CD4-positive, CD25-positive, alpha-beta regulatory T cell (primary cell): ENCODE results near the gene TCF4. TPM values are rescaled to one million over a fixed set of nuclear protein-coding genes. Genes with fewer than 3 reads are reported as not detected.

Experiments
- ATAC-seq, 2 donors: fragments of 150-1000 bp; cut with Tn5 transposase; one replicate each; pipeline ENCODE4 v1.10.0; 2021; ENCODE audit warnings: low read depth in 2 of 2, moderate number of reproducible peaks in 2 of 2, moderate library complexity in 1 of 2
- DNase-seq, 3 donors: peaks; one replicate each; pipeline versions ENCODE4 v3.0.0 to v3.0.0-alpha.2; 2012 to 2022; ENCODE audit warnings: mixed read lengths in 1 of 3
- H3K27ac ChIP-seq: one replicate; pipeline ENCODE4 v1.7.0; 2013; ENCODE audit warnings: mild to moderate bottlenecking, low read length; ENCODE audit not compliant: insufficient read depth, poor library complexity, severe bottlenecking
- H3K27me3 ChIP-seq: one replicate; pipeline ENCODE4 v1.7.0; 2013; ENCODE audit warnings: low read length; ENCODE audit not compliant: control insufficient read depth, insufficient read depth
- H3K36me3 ChIP-seq: one replicate; pipeline ENCODE4 v1.7.0; 2013; ENCODE audit warnings: mild to moderate bottlenecking, low read length, moderate library complexity; ENCODE audit not compliant: control insufficient read depth, insufficient read depth
- H3K4me1 ChIP-seq: 2 replicates; pipeline ENCODE4 v1.7.0; 2013; ENCODE audit warnings: mild to moderate bottlenecking, low read length; ENCODE audit not compliant: insufficient read depth, control insufficient read depth, poor library complexity, severe bottlenecking
- H3K4me3 ChIP-seq: one replicate; pipeline ENCODE4 v1.7.0; 2013; ENCODE audit warnings: low read depth, mild to moderate bottlenecking, low read length, moderate library complexity
- H3K9me3 ChIP-seq, 2 experiments: 1 replicate in 1 of 2; 2 replicates in 1 of 2; pipeline ENCODE4 v1.7.0; 2013; ENCODE audit warnings: low read length in 2 of 2, mild to moderate bottlenecking in 1 of 2, moderate library complexity in 1 of 2; ENCODE audit not compliant: control insufficient read depth in 2 of 2
- H3K27ac Mint-ChIP-seq, 3 donors: one replicate each; pipeline ENCODE4 v1.8.0; 2020 to 2022; ENCODE audit warnings: mild to moderate bottlenecking in 3 of 3, mixed read lengths in 3 of 3, moderate library complexity in 2 of 3
- H3K27me3 Mint-ChIP-seq: one replicate; pipeline ENCODE4 v1.8.0; 2022; ENCODE audit warnings: mild to moderate bottlenecking, mixed read lengths
- H3K36me3 Mint-ChIP-seq: one replicate; pipeline ENCODE4 v1.8.0; 2020; ENCODE audit warnings: mixed read lengths
- H3K4me1 Mint-ChIP-seq, 4 donors: one replicate each; pipeline ENCODE4 v1.8.0; 2020 to 2022; ENCODE audit warnings: mixed read lengths in 4 of 4, mild to moderate bottlenecking in 1 of 4
- H3K4me3 Mint-ChIP-seq, 4 donors: one replicate each; pipeline ENCODE4 v1.8.0; 2020 to 2022; ENCODE audit warnings: mild to moderate bottlenecking in 4 of 4, mixed read lengths in 4 of 4, moderate library complexity in 3 of 4
- H3K9me3 Mint-ChIP-seq, 7 donors: one replicate each; pipeline ENCODE4 v1.8.0; 2020 to 2022; ENCODE audit warnings: mixed read lengths in 7 of 7, mild to moderate bottlenecking in 3 of 7, moderate library complexity in 2 of 7
- polyA plus RNA-seq, 4 donors: library from polyadenylated mRNA; unstranded; fragments of 300-500 nt; fragmentation: Illumina TruSeq; gene quantifications; one replicate each; pipeline ENCODE4 v1.2.3, GENCODE V29; 2021
- total RNA-seq: library from RNA; stranded (reverse); gene quantifications from one replicate; pipeline ENCODE4 v1.2.3, GENCODE V29; 2022

Gene TCF4
- total RNA-seq = 2.4 TPM
- 1 to 10 TPM in 1 of 4 donors, under 1 TPM in 3; 0.06 to 1.1 (median 0.75) TPM for polyA plus RNA-seq

DNA sequence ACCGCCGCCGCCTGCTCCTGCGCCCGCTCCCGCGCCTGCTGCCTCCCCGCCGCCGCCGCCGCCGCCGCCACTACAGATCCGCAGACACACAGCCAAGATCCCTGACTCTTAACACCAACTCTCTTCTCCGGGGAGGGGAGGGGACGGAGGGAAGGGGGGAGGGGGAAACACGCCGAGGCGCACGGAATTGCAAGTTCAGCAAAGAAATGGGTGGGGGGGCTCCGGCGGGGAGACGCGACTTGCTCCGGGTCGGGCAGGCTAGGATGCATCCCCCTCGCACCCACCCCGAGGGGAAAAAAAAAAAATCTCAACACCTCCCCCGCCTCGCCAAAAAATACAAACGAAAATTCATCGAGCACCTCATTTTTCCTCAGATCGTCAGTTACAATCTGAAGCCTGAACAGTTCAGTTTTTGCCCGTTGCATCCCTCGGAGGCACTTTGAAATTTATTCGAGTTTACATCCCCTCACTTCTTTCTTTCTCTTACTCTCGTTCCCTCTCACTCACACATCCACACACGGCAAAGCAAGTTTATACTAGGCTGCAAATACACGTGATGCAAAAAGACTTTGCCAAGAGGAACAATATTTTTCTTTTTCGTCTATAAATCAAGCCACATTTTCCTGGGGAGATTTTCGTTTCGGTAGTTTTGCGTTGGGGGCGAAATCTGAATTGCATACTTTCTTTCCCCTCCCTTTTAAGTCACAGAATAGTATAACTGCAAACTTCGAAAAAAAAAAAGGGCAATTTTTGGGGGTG, at the start of gene TCF4:
Gene TCF4, minus strand, starts transcription at position 82 of the 759 bp plus-strand sequence. CDS start 1,076 bp downstream, outside the sequence.
- ATAC-seq (no peak), DNase-seq (peak in 1 of 3 donors; percentile 13)
- H3K4me1 ChIP-seq = peaks cover 5% of the 10 kb centered on the region
- H3K27me3 Mint-ChIP-seq = peaks cover 48% of the 10 kb centered on the region
- peaks cover 5 to 30% (median 9%) of the 10 kb centered on the region in 4 donors for H3K4me1 Mint-ChIP-seq
- H3K4me3 ChIP-seq = peak within 1 kb of the TSS; percentile 43
- peaks cover 30% of the 10 kb centered on the region for H3K27me3 ChIP-seq
- H3K4me3 Mint-ChIP-seq = peak within 1 kb of the TSS; percentile 1 to 82 (median 76)
- peaks cover 0 to 7% (median 0%) of the 10 kb centered on the region in 7 donors for H3K9me3 Mint-ChIP-seq
- no peaks in the 10 kb centered on the region for H3K36me3 Mint-ChIP-seq
- no peaks in the 10 kb centered on the region for H3K36me3 ChIP-seq
- H3K9me3 ChIP-seq = no peaks in the 10 kb centered on the region
- H3K27ac ChIP-seq = no peak within 1 kb of the TSS
- H3K27ac Mint-ChIP-seq = peak within 1 kb of the TSS in 1 of 3 donors; percentile 89

- H3K36me3 Mint-ChIP-seq = no peaks in the 10 kb centered on the region
- no peaks in the 10 kb centered on the region for H3K4me1 ChIP-seq
- H3K27ac ChIP-seq = no peak overlapping the region
- H3K9me3 Mint-ChIP-seq = peaks cover 0 to 24% (median 8%) of the 10 kb centered on the region in 7 donors
- H3K27ac Mint-ChIP-seq = no peak overlapping the region
- no peaks in the 10 kb centered on the region for H3K4me1 Mint-ChIP-seq
- ATAC-seq (no peak), DNase-seq (no peak)
- no peak overlapping the region for H3K4me3 Mint-ChIP-seq
- H3K27me3 Mint-ChIP-seq = no peaks in the 10 kb centered on the region
- H3K27me3 ChIP-seq = no peaks in the 10 kb centered on the region
- H3K4me3 ChIP-seq = no peak overlapping the region
- no peaks in the 10 kb centered on the region for H3K9me3 ChIP-seq
- H3K36me3 ChIP-seq = no peaks in the 10 kb centered on the region
These were observed 49.2 kb upstream of the TCF4 start for GRCh38 chr18:55637204-55637603.

DNA sequence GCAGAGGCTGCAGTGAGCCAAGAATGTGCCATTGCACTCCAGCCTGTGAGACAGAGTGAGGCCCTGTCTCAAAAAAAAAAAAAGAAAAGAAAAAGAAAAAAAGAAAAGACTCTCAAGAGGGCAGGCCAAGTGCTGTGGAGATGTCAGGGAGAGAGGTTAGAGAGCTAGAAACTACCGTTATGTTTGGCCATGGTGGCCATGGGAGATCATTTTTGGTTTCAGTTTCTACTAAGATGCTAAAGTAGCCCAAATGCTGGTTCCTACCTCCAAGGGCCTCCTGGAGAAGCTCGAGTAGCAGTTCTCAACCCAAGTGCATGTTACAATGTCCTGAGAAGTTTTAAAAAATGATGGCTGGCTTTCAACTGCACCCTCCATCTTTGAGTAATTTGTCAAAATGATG, 47.4 kb upstream of the TCF4 start:
- no peaks in the 10 kb centered on the region for H3K36me3 Mint-ChIP-seq
- DNase-seq = no peak
- no peaks in the 10 kb centered on the region for H3K27me3 Mint-ChIP-seq
- no peaks in the 10 kb centered on the region for H3K4me1 Mint-ChIP-seq
- H3K4me3 ChIP-seq = no peak overlapping the region
- H3K9me3 Mint-ChIP-seq = peaks cover 0 to 9% (median 7%) of the 10 kb centered on the region in 7 donors
- H3K36me3 ChIP-seq = no peaks in the 10 kb centered on the region
- H3K27ac Mint-ChIP-seq = no peak overlapping the region
- H3K27ac ChIP-seq = no peak overlapping the region
- no peaks in the 10 kb centered on the region for H3K4me1 ChIP-seq
- no peaks in the 10 kb centered on the region for H3K9me3 ChIP-seq
- ATAC-seq = no peak
- no peaks in the 10 kb centered on the region for H3K27me3 ChIP-seq
- H3K4me3 Mint-ChIP-seq = no peak overlapping the region

GRCh38 chr18:55634545-55634944, 46.6 kb upstream of the TCF4 start:
- Histone ChIP-seq H3K27ac (no peak overlapping the region), H3K27me3 (no peaks in the 10 kb centered on the region), H3K4me3 (no peak overlapping the region), H3K9me3 (no peaks in the 10 kb centered on the region), H3K4me1 (no peaks in the 10 kb centered on the region), H3K36me3 (no peaks in the 10 kb centered on the region)
- Mint-ChIP-seq H3K4me3 (no peak overlapping the region), H3K9me3 (peaks cover 0 to 9% (median 6%) of the 10 kb centered on the region in 7 donors), H3K27me3 (no peaks in the 10 kb centered on the region), H3K27ac (no peak overlapping the region), H3K4me1 (no peaks in the 10 kb centered on the region), H3K36me3 (no peaks in the 10 kb centered on the region)
- ATAC-seq (no peak), DNase-seq (no peak)

DNA sequence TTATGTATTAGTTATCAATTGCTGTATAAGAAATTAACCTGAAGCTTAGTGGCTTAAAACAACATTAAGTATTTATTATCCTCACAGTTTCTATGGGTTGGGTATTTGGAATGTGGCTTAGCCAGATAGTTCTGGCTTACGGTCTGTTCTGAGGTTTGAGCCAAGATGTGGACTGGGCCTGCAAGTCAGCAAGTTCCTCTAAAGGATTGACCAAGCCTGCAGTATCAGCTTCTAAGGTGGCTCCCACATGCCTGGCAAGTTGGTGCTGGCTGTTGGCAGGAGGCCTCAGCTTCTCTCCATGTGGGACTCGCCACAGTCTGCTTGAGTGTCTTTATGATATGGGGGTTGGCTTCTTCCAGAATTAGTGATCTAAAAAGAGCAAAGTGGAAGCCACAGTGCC, 45.0 kb upstream of the TCF4 start:
- no peaks in the 10 kb centered on the region for H3K4me1 Mint-ChIP-seq
- no peaks in the 10 kb centered on the region for H3K27me3 Mint-ChIP-seq
- no peaks in the 10 kb centered on the region for H3K36me3 Mint-ChIP-seq
- H3K27ac Mint-ChIP-seq = no peak overlapping the region
- Histone ChIP-seq H3K27me3 (no peaks in the 10 kb centered on the region), H3K27ac (no peak overlapping the region), H3K4me1 (no peaks in the 10 kb centered on the region), H3K4me3 (no peak overlapping the region), H3K9me3 (no peaks in the 10 kb centered on the region), H3K36me3 (no peaks in the 10 kb centered on the region)
- no peak for DNase-seq
- no peak overlapping the region for H3K4me3 Mint-ChIP-seq
- ATAC-seq = no peak
- H3K9me3 Mint-ChIP-seq = peaks cover 0 to 9% (median 6%) of the 10 kb centered on the region in 7 donors

DNA sequence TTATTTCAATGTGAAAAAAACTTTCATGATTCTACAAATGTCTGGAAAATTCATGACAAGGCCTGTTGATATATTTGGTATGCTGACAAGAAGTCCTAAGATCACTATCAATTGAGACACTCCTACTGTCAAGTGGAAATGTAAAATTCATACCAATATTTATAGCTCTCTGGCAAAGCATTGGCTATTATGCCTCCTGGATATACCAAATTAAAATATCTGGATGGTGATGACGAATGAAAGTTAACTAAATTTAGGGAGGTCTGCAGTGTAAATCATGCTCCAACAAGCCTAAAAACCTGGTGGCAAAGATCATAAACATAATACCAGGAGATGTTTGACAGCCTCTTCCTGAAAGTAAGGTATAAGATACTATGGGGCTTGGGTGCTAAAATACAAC, 41.1 kb upstream of the TCF4 start:
- H3K4me3 Mint-ChIP-seq = no peak overlapping the region
- ATAC-seq (no peak), DNase-seq (no peak)
- H3K36me3 ChIP-seq = no peaks in the 10 kb centered on the region
- no peaks in the 10 kb centered on the region for H3K27me3 Mint-ChIP-seq
- no peaks in the 10 kb centered on the region for H3K36me3 Mint-ChIP-seq
- H3K27ac Mint-ChIP-seq = no peak overlapping the region
- H3K9me3 ChIP-seq = no peaks in the 10 kb centered on the region
- no peaks in the 10 kb centered on the region for H3K27me3 ChIP-seq
- H3K27ac ChIP-seq = no peak overlapping the region
- H3K4me1 ChIP-seq = no peaks in the 10 kb centered on the region
- H3K4me1 Mint-ChIP-seq = no peaks in the 10 kb centered on the region
- no peak overlapping the region for H3K4me3 ChIP-seq
- H3K9me3 Mint-ChIP-seq = peaks cover 1 to 7% (median 4%) of the 10 kb centered on the region in 7 donors

GRCh38 chr18:55627007-55627406, 39.0 kb upstream of the TCF4 start:
- H3K36me3 ChIP-seq = no peaks in the 10 kb centered on the region
- H3K9me3 ChIP-seq = no peaks in the 10 kb centered on the region
- H3K4me1 Mint-ChIP-seq = no peaks in the 10 kb centered on the region
- no peaks in the 10 kb centered on the region for H3K27me3 ChIP-seq
- no peak overlapping the region for H3K27ac ChIP-seq
- no peak for ATAC-seq
- no peaks in the 10 kb centered on the region for H3K4me1 ChIP-seq
- no peaks in the 10 kb centered on the region for H3K36me3 Mint-ChIP-seq
- DNase-seq = no peak
- no peaks in the 10 kb centered on the region for H3K27me3 Mint-ChIP-seq
- no peak overlapping the region for H3K4me3 ChIP-seq
- no peak overlapping the region for H3K27ac Mint-ChIP-seq
- H3K4me3 Mint-ChIP-seq = no peak overlapping the region
- peaks cover 0 to 7% (median 4%) of the 10 kb centered on the region in 7 donors for H3K9me3 Mint-ChIP-seq

GRCh38 chr18:55625901-55626300, 37.9 kb upstream of the TCF4 start:
- Histone ChIP-seq H3K36me3 (no peaks in the 10 kb centered on the region), H3K4me3 (no peak overlapping the region), H3K27ac (no peak overlapping the region), H3K9me3 (no peaks in the 10 kb centered on the region), H3K4me1 (no peaks in the 10 kb centered on the region), H3K27me3 (no peaks in the 10 kb centered on the region)
- Mint-ChIP-seq H3K36me3 (no peaks in the 10 kb centered on the region), H3K4me3 (no peak overlapping the region), H3K27me3 (no peaks in the 10 kb centered on the region), H3K27ac (no peak overlapping the region), H3K9me3 (peaks cover 0 to 7% (median 4%) of the 10 kb centered on the region in 7 donors), H3K4me1 (no peaks in the 10 kb centered on the region)
- no peak for ATAC-seq
- no peak for DNase-seq
